GM12891 (cell line): ENCODE measurements around the gene OSBP.

Experiments
- PAX5 ChIP-seq: IDR thresholded peaks from 2 replicates; pipeline ENCODE4 v1.6.1; 2011; ENCODE audit warnings: low read length, moderate library complexity, mild to moderate bottlenecking; ENCODE audit not compliant: insufficient read depth, severe bottlenecking
- POLR2A ChIP-seq: IDR thresholded peaks from 2 replicates; pipeline ENCODE4 v1.6.1; 2011; ENCODE audit warnings: low read depth, low read length, control low read depth
- POLR2AphosphoS5 ChIP-seq: IDR thresholded peaks from 2 replicates; pipeline ENCODE4 v1.6.1; 2011; ENCODE audit warnings: low read depth, low read length, control low read depth
- POU2F2 ChIP-seq: IDR thresholded peaks from 2 replicates; pipeline ENCODE4 v1.6.1; 2011; ENCODE audit warnings: low read depth, mild to moderate bottlenecking, control low read depth, low read length, moderate library complexity
- SPI1 ChIP-seq: IDR thresholded peaks from 2 replicates; pipeline ENCODE4 v1.6.1; 2011; ENCODE audit warnings: low read depth, low read length, control low read depth
- TAF1 ChIP-seq: IDR thresholded peaks from 2 replicates; pipeline ENCODE4 v1.6.1; 2011; ENCODE audit warnings: low read depth, low read length, control low read depth

DNA sequence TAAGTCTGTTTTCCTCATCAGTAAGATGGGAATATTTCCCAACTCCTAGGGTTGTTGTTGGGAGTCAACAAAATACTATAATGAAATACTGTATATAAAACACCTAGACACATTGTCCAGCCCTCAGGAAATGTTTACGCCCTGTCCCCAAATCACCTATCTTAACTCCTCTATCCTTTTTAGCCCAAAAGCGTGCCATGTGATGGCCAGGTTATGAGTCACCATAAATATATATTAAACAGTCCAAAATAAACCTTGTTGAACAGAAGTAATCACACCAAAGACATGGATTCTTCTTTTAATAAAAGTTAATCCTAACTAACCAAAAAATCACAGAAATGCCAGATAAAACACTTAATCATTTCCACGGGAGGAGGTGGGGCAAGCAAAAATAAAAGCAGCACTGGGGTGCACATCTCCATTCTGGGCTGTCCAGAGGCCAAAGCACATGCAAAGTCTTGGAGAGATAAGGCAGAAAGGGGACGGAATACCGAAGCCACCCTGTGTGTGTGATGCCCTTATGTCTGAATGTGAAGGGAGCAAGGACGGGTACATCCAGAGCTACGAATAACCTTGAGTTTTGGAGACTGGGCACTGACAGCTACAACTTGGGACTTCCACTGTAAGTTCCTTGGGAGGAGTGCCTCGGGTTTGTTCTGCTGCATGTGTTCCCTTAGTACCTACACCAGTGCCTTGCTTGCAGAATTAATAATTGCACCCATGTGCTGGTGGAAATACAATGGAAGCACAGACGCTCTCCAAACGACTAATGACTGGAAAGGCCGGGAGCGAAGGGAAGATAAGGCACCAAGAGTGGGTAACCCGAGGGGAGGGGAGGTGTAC lies 1.1 kb downstream of the OSBP start:
- TF ChIP-seq POLR2AphosphoS5 (no peak), POLR2A (no peak; the same call in 1 of the 2 replicates), TAF1 (no peak), SPI1 (no peak), POU2F2 (no peak), PAX5 (no peak)
